NCI-H2029 (cell line): ENCODE measurements around the gene LCN12.

Experiments
- DNase-seq: peaks from one replicate; lab custom pipeline; 2025; lab: John Stamatoyannopoulos, UW

LCN12 gene

DNA sequence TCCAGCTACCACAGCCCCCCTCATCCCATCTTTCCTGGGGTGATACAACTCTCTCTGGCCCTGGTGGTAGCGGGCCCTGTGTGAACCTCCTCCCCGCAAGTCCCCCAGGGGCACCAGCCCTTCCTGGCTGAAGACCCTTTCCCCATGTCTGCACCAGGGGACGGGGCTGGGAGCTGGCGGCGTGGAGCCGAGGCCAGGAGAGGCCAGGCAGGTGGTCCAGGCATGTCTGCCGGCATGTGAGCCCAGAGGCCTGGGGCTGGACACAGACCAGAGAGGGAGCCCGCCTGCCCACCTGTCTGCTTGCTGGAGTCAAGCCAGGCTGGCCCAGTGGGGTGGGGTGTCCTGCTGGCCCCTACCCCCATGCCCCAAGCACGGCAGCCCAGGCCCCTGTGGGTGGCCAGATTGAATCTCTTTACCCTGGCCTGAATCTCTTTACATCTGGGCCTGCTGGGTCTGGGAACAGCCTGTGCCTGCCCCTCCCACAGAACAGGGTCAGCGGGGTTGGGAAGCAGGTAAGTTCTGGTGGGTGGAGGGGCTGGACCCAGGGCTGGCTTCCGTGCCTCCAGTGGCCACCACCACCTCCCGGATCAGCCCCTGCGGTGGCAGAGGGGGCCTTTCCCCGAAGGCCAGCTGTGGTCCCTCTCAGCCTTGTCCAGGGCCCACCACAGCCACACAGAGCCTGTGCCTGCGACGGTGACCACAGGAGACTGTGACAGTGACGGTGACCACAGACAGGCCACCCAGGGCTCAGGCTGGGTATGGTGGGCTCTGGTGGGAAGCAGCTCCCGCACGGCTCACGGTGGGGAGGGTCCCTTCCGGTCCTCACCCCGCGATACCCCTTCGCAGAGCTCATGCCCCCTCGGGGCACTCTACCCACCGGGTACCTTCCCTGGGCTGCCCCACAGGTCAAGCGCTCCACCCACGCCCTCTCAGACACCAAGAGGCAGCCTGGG is 7.1 kb downstream of the LCN12 start:
- DNase-seq, result no peak

DNA sequence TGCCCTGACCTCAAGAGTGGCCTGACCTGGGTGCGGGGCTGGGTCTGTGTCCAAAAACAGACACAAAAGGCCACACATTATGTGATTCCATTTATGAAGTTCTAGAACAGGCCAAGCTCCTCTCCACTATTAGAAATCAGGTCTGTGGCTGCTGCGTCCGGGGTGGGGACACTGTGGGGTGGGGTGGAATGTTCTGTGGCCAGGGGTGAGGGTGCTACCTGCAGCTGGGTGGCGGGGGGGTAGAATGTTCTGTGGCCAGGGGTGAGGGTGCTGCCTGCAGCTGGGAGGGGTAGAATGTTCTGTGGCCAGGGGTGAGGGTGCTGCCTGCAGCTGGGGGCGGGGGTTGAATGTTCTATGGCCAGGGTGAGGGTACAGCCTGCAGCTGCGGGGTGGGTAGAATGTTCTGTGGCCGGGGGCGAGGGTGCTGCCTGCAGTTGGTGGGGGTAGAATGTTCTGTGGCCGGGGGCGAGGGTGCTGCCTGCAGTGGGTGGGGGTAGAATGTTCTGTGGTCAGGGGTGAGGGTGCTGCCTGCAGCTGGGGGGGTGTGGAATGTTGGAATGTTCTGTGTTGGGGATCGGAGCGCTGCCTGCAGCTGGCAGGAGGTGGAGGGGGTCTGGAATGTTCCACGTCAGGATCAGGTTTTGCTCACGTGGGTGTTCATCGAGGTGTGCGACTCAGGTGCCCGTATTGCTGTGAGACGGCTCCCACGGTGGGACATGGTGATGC is 8.3 kb downstream of the LCN12 start:
- no peak for DNase-seq

DNA sequence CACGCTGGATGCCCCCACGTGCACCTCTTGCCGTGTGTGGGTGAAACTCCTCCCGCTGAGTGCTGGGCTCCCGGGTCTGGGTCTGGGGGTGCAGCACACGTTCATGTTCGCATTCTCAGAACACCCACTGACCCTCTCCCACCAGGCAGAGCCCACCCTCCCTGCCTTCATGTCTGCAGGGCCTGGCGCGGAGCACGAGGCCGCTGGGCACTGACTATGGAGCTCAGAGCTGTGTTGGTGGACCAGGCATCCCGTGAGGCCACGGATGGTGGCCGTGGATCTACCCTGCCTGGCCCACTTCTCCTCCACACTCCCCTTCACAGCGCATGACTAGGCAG is 8.8 kb downstream of the LCN12 start:
- no peak for DNase-seq

DNA sequence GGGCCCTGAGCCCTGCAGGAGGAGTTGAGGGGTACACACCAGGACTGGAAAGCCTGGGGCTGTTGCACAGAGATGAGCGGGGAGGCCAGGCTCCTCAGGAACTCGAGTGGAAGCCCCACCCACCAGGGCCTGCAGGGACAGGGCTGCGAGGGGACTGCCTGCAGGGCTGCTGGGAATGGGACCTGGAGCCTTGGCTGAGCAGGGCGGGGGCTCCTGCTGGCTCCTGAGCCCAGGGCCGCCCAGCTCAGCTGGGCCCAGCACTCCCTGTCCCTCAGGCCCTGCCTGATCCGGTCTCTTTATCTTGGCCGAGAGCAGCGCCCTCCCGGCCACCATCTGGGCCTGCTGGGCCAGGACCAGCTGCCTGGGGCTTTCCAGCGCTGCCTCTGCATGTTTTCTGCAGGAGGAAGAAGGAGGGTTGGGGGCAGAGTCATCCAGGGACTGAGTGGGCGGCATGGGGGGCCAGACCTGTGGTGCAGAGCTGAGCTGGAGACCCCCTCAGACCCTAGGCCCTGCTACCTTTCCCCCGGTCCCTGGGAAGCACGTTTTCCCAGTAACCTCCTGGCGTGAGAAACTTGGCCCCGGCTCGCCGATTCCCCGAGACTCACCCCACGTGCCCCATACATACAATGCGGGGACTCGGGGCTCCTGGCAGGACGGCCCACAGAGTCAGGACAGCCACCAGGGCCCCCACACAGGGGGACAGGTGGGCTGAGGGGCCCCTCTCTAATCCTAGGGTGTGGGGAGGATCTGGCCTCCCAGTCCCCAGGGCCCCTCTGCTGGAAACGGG is 9.4 kb downstream of the LCN12 start:
- no peak for DNase-seq

DNA sequence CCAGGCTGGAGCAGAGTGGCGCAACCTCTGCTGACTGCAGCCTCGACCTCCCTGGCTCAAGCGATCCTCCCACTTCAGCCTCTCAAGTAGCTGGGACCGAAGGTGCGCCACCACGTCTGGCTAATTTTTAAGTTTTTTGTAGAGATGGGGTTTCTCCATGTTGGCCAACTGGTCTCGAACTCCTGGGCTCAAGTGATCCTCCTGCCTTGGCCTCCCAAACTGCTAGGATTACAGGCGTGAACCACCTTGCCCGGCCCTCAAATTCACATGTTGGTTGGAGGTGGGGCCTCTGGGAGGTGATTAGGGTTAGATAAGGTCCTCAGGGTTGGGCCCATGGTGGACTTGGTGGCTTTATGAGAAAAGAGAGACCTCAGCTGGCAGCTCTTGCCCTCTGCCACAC is 10.1 kb downstream of the LCN12 start:
- no peak for DNase-seq

DNA sequence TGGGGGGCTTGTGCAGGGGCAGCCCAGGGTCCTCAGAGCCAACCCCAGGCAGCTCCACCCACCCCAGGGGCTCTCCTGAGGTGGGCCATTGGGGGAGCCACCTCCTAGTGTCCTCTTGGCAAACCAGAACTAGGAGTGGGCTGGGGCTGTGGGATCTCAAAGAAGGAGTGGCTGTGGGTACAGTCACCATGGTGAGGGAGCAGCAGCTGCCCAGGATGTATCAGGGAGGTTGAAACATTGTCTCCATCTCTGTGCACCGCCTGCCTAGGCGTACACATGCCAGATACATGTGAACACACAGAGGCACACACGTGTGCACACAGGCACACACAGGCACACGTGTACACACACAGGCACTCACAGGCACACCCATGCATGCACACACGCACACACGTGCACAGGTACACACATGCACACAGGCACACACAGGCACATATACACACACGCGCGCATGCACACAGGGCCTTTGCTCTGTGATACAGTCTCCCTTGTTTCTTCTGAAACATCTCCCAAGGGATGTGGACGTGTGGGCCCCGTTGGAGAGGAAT is 10.7 kb downstream of the LCN12 start:
- DNase-seq, result no peak

DNA sequence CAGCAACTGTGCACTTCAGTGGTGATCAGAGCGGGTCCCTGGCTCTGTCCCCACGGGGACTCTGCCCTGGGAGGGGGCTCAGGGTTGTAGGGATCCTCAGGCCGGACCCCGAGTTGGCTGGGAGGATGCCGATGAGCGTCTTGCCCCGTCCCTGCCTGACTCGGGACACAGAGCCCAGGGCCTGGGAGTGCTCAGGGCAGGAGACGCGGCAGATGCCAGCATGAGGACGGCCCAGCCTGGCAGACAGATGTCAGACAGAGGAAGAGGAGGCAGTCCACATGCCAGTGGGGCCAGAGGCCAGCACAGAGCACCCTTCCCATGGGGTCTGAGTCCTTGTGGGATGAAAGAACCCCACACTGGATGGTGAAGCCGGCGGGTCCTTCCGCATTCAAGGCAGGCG is 11.3 kb downstream of the LCN12 start:
- DNase-seq, result no peak

DNA sequence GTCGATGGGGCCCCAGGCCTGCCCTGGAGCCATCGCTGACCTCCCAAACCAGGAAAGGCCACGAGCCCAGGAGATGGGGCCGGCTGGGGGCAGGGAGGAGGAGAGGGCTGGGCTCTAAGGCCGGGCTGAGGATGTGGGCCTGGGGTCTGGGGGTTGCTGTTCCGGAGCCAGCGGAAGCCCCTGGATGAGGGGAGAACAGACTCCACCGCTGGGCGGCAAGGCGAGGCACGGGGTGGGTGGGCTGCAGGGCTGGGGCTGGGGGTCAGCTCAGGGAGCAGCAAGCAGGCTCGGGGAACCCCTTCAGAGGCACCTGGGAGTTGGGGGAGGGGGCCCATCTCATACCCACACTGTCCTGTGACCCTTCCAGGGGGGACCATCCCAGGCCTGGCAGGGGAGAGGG is 11.7 kb downstream of the LCN12 start:
- no peak for DNase-seq

DNA sequence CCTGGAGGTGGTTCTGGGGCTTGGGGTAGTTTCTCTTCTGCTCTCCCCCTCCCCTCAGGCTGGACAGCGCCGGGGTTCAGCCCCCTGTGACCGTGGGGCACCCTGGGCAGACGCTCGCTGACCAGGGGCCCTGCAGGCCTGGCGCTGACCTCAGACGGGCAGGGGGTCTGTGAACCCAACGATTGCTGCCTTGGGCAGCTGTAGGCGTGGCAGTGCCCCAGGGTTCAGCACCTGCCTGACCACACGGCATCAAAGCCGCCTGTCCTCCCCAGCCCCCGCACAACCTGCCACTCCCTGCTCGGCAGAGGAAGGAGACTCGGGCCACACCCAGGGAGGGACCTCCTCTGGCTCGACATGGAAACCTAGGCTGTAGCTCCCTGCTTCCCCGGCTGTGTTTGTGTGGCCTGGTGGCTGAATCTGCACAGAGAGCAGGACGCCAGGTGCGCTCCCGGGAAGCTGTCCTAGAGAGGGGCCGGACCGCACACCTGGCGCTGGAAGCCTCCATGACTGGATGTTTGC is 12.2 kb downstream of the LCN12 start:
- DNase-seq, result no peak

DNA sequence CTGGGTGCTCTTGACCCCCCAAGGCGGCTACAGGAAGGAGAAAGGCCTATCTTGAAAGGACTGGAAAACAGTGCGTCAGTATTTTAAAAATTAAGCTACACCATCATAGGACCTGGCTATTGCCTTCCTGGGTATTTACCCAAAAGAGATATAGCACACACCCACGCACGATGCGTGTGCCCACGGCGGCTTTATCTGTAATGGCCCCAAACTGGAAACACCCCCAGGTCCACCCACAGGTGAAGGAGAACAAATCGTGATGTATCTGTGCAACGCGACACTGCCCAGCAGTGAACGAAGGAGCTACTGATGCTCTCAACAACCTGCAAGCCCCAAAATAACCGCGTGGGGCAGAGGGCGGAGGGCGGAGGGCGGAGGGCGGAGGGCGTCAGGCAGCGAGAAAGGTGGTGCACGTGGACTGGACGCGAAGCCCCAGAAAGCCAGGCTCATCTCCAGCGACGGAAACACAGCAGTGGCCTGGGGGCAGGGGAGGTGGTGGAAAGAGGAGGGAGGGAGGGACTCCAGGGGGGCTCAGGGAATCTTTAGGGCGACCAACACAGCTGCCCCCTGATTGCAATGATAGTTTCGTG is 12.9 kb downstream of the LCN12 start:
- no peak for DNase-seq

DNA sequence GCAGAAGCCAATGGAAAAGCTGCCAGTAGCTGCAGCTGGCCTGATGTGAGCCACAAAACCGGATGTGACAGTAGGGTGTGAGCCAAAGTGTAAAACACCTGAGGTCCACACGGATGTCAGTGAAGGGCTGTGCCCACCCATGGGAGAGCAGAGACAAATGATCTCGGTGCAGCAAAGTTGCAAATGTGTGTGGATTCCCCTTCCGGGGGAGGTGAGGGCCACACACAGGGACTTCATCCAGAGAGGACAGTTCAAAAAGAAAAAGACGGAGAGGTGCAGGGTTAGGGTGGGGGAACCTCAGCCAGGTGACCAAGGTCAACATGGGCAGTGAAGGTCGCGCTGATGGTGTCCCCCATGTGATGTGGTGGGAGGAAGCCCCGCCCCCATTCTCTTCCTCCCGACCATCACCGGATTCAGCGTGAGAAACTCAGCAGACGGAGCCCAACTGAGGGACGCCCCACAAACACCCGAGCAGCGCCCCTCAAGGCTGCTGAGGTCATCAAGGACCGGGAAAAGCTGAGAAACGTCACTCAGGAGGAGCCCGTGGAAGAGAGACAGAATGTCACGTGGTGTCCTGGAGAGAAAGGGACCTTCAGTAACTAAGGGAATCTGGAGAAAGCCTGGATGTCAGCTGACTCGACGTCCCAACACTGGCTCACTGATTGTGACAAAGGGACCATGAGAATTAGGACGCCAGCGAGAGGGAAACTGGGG is 13.9 kb downstream of the LCN12 start:
- no peak for DNase-seq

DNA sequence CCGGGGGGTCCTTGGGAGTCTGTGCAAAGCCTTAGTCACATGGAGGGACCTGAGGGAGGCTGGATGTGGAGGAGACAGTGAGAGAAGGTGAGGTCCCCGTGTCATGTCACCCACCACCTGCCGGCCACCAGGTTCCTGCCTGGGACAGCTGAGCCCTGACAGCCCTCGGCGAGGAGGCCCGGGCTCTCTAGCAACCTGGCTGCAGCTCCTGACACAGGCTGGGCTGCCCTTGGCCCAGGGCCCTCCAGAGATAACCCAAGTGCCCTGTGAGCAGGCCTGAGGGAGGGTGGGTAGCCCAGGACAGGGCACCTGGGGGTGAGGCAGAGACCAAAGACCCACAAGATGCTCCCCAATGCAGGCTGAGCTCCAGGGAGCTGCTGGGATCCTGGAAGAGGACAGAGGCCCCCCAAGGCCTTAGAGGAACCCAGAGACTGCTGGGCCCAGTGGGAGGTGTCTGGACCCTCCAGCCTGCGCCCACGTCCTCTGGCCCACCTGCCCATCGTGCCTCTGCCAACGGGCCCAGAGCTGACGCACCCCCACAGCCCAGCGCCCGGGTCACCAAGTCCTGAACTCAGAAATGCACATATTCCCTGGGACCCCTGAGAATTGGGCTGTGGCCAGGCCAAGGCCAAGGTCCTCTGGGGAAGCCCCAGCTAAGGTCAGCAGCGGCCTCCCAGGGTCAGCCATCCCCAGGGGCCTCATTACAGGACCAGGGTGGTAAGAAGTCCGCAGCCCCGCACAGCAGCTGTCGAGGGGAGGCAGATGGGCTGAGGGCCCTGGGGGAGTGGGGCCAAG is 16.5 kb downstream of the LCN12 start:
- DNase-seq, result no peak

DNA sequence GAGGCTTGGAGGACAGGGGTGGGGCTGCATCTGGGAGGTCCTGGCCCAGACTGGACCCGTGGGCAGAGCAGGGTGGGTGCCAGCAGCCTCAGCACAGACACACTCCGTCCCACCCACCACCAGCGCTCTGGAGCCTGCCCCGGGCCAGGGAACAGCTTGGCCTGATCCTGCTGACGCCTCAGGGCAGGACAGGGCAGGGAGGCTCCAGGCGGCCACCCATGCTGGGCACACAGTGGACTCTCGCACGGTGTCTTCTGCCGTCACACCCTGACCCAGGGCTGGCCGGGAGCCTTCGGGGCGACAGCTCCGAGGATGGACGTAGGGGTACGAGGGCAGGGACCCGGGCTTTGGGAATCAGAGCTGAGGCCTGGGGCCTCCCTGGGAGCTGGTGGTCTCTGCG is 17.1 kb downstream of the LCN12 start:
- no peak for DNase-seq

DNA sequence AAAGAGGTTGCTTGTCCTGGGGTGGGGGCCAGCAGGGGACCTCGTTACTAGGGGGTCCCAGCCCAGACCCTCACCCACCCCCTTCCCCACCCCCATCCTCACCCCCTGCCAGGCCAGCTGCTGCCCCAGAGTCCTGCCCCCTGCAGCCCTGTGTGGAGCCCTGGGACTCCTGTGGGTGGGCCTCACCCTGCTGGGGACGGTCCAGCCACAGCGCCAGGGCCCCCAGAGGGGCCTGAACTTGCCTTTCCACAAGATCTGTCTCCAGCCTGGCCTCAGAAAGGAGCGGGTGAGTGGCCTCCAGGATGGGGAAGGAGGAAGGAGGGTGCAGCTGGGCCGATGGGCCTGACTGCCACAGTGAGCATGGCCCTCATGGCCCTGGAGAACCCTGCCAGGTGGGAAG is 17.7 kb downstream of the LCN12 start:
- DNase-seq, result no peak

DNA sequence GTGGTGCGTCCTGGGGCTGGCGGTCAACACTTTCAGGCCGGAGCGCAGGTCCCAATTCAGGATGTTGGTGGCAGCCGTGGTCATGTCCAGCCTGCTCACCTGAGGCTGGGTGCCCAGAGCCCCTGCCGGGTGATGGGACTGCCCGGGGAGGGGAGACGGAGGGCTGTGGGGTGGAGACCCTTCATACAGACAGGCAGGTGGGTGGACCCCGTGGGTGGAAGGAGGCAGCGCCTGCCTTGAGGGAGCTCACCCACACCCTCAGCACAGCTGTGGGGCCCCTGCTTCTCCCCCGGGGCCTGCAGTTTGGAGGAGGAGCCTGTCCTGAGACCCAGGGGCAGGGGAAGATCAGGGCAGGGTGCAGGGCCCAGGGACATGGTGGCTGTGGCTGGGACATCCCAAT is 18.3 kb downstream of the LCN12 start:
- DNase-seq, result no peak

DNA sequence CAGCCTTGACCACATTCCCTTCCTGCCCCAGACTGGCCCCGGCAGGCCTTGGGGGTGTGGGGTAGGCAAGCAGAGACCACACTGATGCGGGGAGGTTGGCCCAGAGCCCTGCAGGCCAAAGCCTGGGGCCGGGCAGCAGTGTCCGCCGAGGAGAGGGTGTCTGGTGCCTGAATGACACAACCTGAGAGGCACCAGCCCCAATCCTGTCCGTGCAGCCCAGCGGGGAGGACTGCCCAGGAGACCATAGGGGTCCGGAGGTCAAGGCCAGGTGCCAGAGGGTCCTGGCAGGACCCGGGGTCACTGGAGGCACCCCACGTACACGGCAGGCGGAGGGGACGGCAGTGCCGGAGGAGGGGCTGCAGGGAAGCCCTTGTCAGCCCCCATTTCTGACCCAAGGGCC is 19.7 kb downstream of the LCN12 start:
- no peak for DNase-seq

DNA sequence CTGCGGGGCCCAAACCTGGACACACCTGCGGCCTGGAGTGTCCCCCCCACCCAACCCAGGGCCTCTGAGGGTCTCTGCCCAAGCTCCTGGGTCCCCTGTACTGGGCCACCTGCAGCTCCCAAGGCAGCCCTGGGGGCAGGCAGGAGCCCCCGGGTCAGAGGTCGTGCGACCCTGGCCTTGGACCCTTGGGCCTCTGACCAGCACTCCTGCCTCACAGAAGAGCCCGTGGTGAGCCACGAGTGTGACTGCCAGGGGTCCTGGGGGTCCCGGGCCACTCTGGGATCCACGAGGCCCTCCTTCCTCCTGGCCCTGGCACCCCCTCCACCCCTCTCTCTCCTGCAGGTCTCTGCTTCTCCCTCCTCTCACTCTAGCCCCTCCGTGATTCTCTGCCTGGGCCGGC is 20.3 kb downstream of the LCN12 start:
- DNase-seq, result no peak

DNA sequence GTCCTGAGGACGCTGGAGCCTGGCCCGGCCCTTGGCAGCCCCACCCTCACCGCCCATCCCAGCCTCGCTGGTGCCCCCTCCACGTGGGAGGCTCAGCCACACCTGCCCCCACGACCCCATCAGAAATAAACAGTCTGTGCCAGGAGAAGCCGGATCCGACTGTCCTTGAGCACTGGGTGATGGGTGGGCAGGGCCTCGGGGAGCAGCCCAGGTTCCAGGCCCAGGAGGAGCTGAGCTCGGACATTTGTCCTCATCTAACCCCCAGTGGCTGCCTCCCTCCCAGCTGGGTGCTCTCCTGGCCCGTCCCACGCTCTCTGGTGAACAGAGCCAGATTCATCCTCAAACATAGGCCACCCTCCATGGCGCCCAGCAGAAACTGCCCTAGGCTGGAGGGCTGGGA is 20.7 kb downstream of the LCN12 start:
- DNase-seq, result no peak

DNA sequence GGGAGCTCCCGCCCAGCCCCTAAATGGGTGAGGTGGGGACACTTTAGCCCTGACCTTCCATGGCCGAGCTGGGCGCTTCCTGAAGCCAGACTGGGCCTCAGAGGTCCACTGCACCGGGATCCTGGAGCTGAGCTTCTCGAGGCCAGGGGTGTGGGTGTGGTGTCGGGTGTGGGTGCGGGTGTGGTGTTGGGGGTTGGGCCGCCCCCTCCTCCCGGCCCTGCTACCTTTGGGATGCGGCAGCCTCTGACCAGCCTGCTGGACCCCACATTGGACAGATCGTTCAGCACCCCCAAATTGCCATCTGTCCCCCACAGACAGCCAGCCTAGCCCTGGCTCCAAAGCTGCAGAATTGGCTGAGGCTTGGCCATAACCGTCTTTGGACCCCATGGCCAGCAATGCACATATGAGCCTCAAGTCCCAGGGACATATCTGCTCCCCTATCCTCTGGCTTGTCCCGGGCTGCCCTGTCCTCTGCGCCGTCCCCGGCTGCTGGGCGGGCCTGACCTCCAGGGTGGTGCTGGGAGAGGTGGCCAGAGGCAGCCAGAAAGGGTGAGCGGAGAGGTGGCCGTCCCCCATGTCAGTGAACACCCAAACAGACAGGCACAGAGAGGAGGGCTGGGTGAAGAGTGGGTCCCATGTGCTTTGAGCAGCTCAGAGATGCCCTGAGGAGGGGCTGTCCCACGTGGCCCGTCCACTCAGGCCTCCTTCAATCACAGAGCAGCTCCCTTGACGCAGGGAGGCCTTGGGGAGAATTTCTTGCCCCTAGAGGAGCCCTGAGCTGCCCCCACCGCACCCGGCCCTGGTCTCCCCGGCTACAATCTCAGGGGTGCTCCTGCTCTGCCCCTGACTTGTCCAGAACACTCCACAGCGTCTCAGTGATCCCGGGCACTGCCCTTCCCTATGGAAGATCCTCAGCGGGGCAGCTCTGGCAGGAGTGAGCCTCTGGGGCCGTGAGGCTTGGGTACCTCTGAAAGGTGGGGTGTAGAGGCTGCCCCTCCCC is 21.8 kb downstream of the LCN12 start:
- no peak for DNase-seq
